Tibial artery (tissue), 4 donors: ENCODE data around the gene M1AP.

Source experiments
- DNase-seq, 2 donors: peaks; one replicate each; pipeline ENCODE4 v3.0.0-alpha.2; 2019
- H3K27ac ChIP-seq, 2 donors: fragments of 200-600 bp; sonication (generic) in 1 of 2; 1 replicate in 1 of 2; 2 replicates in 1 of 2; pipeline ENCODE4 v1.5.1; 2018 to 2019; ENCODE audit warnings: mild to moderate bottlenecking in 1 of 2
- H3K27me3 ChIP-seq, 2 donors: fragments of 200-600 bp; sonication (generic) in 1 of 2; one replicate each; pipeline versions ENCODE4 v1.5.1 to v1.6.0; 2016 to 2019
- H3K36me3 ChIP-seq, 3 donors: fragments of 200-600 bp; sonication (generic) in 2 of 3; one replicate each; pipeline ENCODE4 v1.5.1; 2016 to 2019; ENCODE audit warnings: mild to moderate bottlenecking in 2 of 3
- H3K4me1 ChIP-seq, 4 donors: fragments of 200-600 bp; sonication (generic) in 2 of 4; 1 replicate in 3 of 4; 2 replicates in 1 of 4; pipeline ENCODE4 v1.5.1; 2016 to 2019
- H3K4me3 ChIP-seq, 2 donors: fragments of 200-600 bp; sonication (generic) in 1 of 2; 1 replicate in 1 of 2; 2 replicates in 1 of 2; pipeline ENCODE4 v1.5.1; 2018 to 2019; ENCODE audit warnings: mild to moderate bottlenecking in 2 of 2
- H3K9me3 ChIP-seq, 3 donors: fragments of 200-600 bp; sonication (generic) in 1 of 3; one replicate each; pipeline ENCODE4 v1.5.1; 2016 to 2019
- CTCF ChIP-seq, 2 experiments: fragments of 200-600 bp in 1 of 2; fragments of 450-650 bp in 1 of 2; IDR thresholded peaks; one replicate each; pipeline ENCODE4 v1.5.1; 2017 to 2019; ENCODE audit warnings: antibody characterized with exemption in 2 of 2, mild to moderate bottlenecking in 1 of 2, moderate library complexity in 1 of 2
- intact Hi-C: fragments of 100-400 bp; cut with DNase I; formaldehyde crosslinking; loops from one replicate; pipeline ENCODE4 v1.15.0; 2023; ENCODE audit warnings: low total_unique reads

Gene M1AP

GRCh38 chr2:74512744-74513604 lies 135.2 kb downstream of the M1AP start:
- Histone ChIP-seq H3K36me3 (no peaks in the 10 kb centered on the region), H3K4me1 (peaks cover 0 to 35% (median 30%) of the 10 kb centered on the region in 4 donors), H3K27me3 (peaks cover 17 to 88% of the 10 kb centered on the region in 2 donors), H3K9me3 (no peaks in the 10 kb centered on the region), H3K4me3 (no peak overlapping the region), H3K27ac (no peak overlapping the region)
- intact Hi-C loops, result no loop called here
- no peak for TF ChIP-seq CTCF (IDR thresholded peaks at IDR 0.05)
- no peak for DNase-seq

GRCh38 chr2:74511104-74511989 lies 136.8 kb downstream of the M1AP start:
- no peaks in the 10 kb centered on the region for H3K9me3 ChIP-seq
- no peak for DNase-seq

GRCh38 chr2:74510272-74510671 lies 137.9 kb downstream of the M1AP start:
- Histone ChIP-seq H3K9me3 (no peaks in the 10 kb centered on the region), H3K27ac (no peak overlapping the region), H3K4me1 (peaks cover 0 to 43% (median 34%) of the 10 kb centered on the region in 4 donors), H3K4me3 (no peak overlapping the region), H3K27me3 (peaks cover 17 to 61% of the 10 kb centered on the region in 2 donors), H3K36me3 (peaks cover 6 to 13% (median 11%) of the 10 kb centered on the region in 3 donors)
- intact Hi-C loops, result no loop called here
- DNase-seq, result no peak
- no peak for TF ChIP-seq CTCF (IDR thresholded peaks at IDR 0.05)

More at GRCh38 chr2:74511104-74511989, 136.8 kb downstream of the M1AP start:
- TF ChIP-seq CTCF (IDR thresholded peaks at IDR 0.05), result no peak
- Histone ChIP-seq H3K27me3 (peaks cover 17 to 71% of the 10 kb centered on the region in 2 donors), H3K27ac (no peak overlapping the region), H3K4me1 (peaks cover 0 to 43% (median 35%) of the 10 kb centered on the region in 4 donors), H3K4me3 (no peak overlapping the region), H3K36me3 (peaks cover 0 to 3% (median under 1%) of the 10 kb centered on the region in 3 donors)
- intact Hi-C loops, result no loop called here

GRCh38 chr2:74507926-74508520 lies 140.1 kb downstream of the M1AP start:
- peak; percentile 24 to 65 for DNase-seq
- Histone ChIP-seq H3K4me1 (peaks cover 0 to 38% (median 26%) of the 10 kb centered on the region in 4 donors), H3K9me3 (no peaks in the 10 kb centered on the region)

More at GRCh38 chr2:74507926-74508520, 140.1 kb downstream of the M1AP start:
- H3K27me3 ChIP-seq, result peaks cover 3 to 43% of the 10 kb centered on the region in 2 donors
- TF ChIP-seq CTCF (IDR thresholded peaks at IDR 0.05), result no peak
- H3K27ac ChIP-seq, result peak overlapping the region; percentile 94 to 97
- peaks cover 13 to 24% (median 13%) of the 10 kb centered on the region in 3 donors for H3K36me3 ChIP-seq
- peak overlapping the region; percentile 66 to 80 for H3K4me3 ChIP-seq
- intact Hi-C loops, result no loop called here
